NCI-H526 treated with DMSO at 0.1 percent for 48 hours (cell line): ENCODE results near the gene ALG13.
"Not testable (repeated sequence)": the region's sequence is repeated elsewhere in the genome, so short reads cannot be mapped to it uniquely, and the experiment has no call there.

Experiments
- DNase-seq: peaks from one replicate; lab custom pipeline; 2025; lab: John Stamatoyannopoulos, UW

The ALG13 gene

DNA sequence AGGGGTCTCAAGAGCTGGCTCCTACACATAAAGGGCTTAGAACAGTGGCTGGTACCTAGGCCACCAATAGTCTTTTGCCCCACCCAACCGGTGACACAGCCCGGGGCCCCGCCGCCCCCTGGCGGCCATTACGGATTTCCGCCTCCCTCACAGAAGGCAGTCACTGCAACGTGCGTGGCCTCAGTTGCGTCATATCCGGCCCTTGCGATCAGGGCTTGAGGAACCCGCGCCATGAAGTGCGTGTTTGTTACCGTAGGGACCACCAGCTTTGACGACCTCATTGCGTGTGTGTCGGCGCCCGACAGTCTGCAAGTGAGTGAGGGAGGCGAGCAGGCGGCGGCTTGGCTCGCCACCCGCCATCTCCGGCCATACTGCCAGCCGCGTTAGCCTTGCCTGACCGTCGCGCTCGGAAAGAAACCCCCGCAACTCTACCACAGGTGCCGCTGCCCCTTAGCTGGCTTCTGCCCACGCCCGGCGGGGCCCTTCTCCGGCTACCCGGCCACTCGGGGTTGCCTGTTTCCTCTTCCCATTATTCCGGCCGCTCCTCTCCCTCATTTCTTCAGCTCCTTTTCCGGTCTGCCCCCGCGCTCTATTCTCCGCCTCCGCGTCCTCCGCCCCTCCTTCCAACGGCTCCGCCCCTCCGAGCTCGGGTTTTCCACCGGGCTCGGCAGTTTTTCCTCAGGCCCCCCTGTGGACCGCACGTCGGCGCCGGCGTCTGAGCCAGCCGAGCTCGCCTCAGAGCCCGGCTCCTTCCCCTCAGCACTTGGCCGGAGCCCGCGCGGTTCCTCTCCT is at the start of gene ALG13:
TSS of gene ALG13 (plus strand) at position 183 of the 792 bp plus-strand sequence. CDS start at position 232, 49 bp downstream.
- peak; percentile 56 for DNase-seq

GRCh38 chrX:111634823-111635729 is 45.9 kb upstream of the ALG13 start:
- DNase-seq: no peak

GRCh38 chrX:111641969-111642368 is 39.0 kb upstream of the ALG13 start:
- no peak for DNase-seq

DNA sequence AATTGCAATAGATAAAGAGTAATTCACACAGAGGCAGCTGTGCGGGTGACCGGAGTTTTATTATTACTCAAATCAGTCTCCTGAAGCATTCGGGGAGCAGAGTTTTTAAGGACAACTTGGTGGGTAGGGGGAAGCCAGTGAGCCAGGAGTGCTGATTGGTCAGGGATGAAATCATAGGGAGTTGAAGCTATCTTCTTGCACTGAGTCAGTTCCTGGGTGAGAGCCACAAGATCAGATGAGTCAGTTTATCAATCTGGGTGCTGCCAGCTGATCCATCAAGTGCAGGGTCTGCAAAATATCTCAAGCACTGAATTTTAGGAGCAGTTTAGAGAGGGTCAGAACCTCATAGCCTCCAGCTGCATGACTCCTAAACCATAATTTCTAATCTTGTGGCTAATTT is 35.8 kb upstream of the ALG13 start:
- not testable (repeated sequence) for DNase-seq

DNA sequence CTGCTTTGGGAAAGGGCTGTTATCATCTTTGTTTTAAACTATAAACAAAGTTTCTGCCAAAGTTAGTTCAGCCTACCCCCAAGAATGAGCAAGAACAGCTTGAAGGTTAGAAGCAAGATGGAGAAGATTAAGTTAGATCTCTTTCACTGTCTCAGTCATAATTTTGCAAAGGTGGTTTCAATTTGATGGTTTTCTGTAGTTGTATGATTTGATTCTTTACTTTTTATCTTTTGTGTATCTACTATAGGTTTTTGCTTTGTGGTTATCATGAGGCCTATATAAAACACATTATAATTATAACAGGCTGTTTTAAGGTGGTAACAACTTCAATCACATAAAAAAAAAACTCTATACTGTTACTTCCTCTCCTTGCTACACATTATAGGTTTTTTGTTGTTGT is 35.4 kb upstream of the ALG13 start:
- DNase-seq: no peak

DNA sequence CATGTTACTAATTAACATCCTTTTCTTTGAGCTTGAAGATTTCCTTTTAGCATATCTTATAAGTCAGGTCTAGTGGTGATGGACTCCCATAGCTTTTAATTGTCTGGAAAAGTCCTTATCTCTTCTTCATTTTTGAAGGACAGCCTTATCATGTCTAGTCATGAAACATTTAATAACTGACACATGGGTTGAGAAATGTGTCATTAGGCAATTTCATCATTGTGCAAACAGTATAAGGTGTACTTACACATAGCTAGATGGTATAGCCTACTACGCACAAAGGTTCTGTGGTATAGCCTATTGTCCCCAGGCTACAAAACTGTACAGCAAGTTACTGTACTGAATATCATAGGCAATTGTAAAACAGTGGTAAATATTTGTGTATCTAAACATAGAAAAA is 34.5 kb upstream of the ALG13 start:
- no peak for DNase-seq

DNA sequence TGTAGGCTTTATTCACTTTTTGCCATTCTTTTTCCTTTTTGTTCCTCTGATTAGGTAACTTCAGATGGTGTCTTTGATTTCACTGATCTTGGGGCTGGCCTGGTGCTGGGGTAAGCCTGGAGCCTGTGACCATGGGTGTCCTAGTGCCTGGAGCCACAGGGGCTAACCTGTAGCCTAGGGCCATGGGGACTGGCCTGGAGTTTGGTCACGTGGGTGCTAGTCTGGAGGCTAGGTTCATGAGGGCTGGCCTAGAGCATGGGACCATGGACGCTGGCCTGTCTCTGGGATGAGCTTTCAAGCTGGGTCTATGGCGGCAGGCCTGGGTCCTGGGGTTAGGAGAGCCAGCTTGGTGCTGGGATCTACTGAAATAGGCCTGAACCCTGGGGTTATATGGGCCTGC is 32.2 kb upstream of the ALG13 start:
- DNase-seq: no peak

DNA sequence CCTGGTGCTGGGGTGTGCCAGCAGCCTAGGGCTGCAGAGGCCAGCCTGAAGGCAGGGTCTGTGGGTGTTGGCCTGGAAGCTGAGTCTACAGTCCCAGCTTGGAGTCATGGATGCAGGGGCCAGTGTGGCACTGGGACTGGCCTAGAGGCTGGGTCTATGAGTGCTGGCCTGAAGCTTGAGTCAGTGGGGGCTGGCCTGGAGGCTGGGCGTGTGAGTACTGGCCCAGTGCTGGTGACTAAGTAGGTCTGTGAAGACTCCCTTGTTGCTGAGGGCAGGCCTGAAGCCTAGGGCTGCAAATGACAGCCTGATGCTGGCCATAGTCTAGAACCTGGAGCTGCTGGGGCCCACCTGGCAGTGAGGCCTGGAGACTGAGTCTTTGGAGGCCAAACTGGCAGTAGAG is 31.3 kb upstream of the ALG13 start:
- no peak for DNase-seq

- no peak for DNase-seq
Observed at GRCh38 chrX:111650845-111651244, 30.1 kb upstream of the ALG13 start.

DNA sequence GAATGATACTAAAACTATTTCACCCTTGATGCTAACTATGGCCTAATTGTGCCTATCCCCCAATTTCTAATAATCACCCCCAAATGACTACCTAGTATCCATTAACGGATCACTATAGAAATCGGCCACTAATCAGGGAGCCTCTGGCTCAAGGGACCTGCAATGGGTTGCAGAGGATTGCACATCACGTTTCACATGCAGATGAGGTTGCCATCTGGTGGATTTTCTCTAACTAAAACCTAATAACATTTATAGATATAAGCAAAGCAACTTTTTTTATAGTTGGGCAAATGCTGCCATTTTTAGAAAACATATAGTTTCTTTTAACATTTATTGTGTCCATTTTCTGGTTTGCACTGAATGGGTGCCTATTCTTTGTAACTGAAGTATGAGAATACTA is 28.3 kb upstream of the ALG13 start:
- no peak for DNase-seq

- no peak for DNase-seq
Observed at GRCh38 chrX:111661241-111661640, 19.7 kb upstream of the ALG13 start.

GRCh38 chrX:111662292-111662691 is 18.7 kb upstream of the ALG13 start:
- DNase-seq: no peak

DNA sequence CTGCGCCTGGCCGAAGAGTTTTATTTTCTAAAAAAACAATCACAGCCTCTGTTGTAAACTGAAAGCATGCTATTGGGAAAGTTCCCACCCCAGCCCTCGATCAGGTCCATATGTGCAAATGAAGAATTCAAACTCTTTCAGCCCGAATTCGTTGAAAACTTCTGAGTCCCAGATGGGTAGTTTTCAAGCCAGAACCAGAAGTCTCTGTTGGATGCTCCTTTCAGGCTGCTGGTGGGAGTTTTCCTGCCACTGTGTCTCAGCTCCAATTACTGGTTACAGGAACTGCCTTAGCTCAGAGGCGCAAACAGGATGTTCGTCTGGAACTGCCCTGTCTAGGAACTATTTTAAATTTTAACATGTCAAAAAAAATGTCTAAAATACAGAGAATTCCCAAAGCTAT is 9.3 kb upstream of the ALG13 start:
- DNase-seq: no peak

DNA sequence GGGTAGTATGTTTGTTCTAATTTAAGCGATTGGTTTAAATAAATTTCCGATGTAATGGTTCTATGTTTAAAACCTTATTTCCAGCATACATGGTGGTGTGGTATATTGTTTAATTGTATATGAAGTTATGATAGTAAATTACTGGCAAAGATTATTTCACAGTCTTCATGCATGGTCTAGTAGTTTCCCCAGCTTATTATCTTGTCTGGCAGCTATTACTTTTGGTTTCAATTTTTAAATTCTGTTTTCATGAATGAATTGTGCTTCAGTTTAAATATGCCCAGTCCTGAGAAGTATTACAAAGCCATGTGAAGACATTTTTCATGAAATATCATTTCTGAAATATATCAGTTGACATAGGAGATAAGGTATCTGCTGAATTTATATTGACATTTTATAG is 6.3 kb downstream of the ALG13 start:
- DNase-seq: no peak

GRCh38 chrX:111695297-111695880 is 14.4 kb downstream of the ALG13 start:
- no peak for DNase-seq

DNA sequence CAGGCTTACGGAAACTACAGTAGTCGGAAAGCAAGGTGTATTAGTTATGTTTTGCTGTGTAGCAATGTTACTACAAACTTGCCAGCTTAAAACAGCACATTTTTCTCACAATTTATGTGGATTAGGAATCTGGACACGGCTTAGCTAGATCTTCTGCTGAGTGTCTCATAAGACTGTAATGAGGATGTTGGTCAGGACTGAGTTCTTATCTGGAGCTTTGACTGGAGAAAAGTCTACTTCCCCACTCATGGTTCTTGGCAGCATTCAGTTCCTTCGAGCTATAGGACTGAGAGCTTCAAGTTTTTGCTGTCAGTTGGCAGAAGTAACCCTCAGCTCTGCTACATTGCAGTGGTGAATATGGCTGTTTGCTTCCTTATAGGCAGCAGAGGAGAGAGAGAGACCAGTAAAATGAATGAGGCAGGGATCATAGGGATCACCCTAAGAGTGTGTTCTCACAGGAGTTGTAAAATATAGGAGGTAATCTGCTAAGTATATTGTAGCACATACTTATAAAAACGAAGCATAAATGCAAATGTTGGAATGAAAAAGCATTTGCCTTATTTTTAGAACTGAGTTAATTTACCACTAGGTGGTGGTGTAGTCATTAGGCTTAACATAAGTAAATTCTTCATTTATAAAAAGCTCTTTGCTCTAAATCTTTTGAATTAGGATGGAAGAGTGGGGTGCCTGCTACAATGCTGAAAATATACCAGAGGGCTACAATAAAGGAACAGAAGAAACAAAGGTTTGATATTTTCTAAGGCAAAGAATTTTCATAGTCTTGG is 38.6 kb downstream of the ALG13 start:
- peak; percentile 5 for DNase-seq

DNA sequence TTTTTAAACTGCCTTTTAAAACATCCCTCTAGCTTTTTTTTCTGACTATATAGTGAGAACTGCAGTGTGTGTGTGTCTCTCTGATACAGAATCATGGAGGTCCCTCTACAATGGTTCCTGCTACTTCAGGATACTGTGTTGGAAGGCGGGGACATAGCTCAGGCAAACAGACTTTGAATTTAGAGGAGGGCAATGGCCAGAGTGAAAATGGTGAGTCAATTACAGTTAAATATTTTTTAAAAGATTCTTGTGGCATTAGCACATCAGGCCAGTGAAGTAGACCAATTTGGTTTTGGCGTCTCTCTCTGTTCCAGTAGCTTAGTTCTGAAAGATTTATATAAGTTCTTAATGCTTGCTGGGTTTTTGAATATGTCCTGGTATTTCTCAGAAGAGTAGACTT is 47.1 kb downstream of the ALG13 start:
- DNase-seq: no peak

DNA sequence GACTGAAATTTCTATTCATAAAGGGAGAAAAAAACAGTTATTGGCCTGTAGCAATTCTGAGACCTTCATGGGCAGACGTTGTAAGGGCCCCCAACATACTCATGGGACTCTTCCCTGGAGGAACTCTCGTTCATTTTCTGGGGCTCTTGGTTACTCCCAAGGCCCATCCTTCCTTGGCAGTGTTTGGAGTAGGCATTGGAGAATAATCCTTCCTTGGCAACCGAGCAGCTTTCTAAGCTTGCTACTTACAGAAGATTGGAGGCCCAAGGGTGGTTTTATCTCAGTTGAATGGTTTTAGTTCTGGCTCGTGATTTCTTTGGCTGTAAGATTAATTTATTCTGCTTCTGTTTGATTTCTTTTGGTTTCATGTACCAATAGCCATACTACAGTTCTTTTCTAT is 50.4 kb downstream of the ALG13 start:
- no peak for DNase-seq

GRCh38 chrX:111736571-111736970 is 55.6 kb downstream of the ALG13 start:
- DNase-seq: no peak

DNA sequence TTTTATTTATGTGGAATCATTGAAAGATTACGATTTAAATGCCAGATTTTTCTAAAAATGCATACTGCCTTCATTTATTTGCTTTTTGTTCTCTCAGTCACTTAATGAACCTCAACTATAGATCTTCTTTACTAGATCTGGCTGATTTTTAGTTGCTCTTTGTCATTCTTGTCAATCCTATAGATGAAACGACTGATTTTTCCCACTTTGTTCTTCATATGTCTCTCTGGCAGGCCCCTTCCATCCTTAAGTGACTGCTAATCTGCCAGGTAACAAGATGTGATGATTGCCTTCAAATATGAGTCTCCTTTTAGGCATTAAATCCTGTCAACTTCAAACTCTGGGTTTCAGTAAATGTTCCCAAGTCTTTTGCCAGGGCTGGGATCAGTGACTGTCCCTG is 61.0 kb downstream of the ALG13 start:
- DNase-seq: no peak

DNA sequence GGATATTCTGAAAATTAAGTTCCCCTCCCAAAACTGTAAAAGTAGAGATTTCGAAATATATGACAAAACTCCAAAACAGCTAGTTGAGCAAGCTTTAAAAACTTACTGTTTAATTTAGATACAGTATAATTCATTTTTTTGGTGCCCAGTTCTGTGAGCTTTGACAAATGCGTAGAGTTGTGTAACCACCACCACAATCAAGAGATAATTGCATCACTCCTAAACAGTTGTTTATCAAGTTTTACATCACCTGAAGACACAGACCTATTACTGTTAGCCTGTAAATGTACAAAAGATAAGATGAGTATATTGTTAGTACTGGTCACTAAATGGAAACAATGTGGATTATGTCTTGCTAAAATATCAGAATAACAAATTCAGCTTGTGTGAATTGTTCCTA is 62.3 kb downstream of the ALG13 start:
- DNase-seq: no peak

- no peak for DNase-seq
Observed at GRCh38 chrX:111756486-111756885, 75.5 kb downstream of the ALG13 start.
